Neural cell (in vitro differentiated cells): ENCODE results near the gene SLC5A8. TPM values are rescaled to one million over a fixed set of nuclear protein-coding genes. Genes with fewer than 3 reads are reported as not detected.

Source experiments
- H2AFZ ChIP-seq: fragments of 200-600, 300-800 bp; sonication (generic), shearing (Covaris generic); 2 replicates; pipeline ENCODE4 v1.6.0; 2014; ENCODE audit warnings: low read depth, mild to moderate bottlenecking, antibody characterized with exemption, low read length, moderate library complexity
- H3F3A ChIP-seq: fragments of 200-600 bp; shearing (Covaris generic); 2 replicates; pipeline ENCODE4 v1.6.1; 2016; ENCODE audit warnings: mild to moderate bottlenecking, moderate library complexity, mixed read lengths, antibody characterized with exemption, low read length; ENCODE audit not compliant: insufficient read depth, poor library complexity, severe bottlenecking
- H3K27ac ChIP-seq: fragments of 200-600, 300-800 bp; sonication (generic), shearing (Covaris generic); 2 replicates; pipeline ENCODE4 v1.5.1; 2014; ENCODE audit warnings: mild to moderate bottlenecking, low read length, moderate library complexity
- H3K27me3 ChIP-seq: fragments of 300-800, 200-600 bp; sonication (generic), shearing (Covaris generic); 2 replicates; pipeline ENCODE4 v1.6.0; 2014; ENCODE audit warnings: mild to moderate bottlenecking, low read depth, low read length, moderate library complexity; ENCODE audit not compliant: insufficient read depth
- H3K36me3 ChIP-seq: fragments of 300-800, 200-600 bp; sonication (generic), shearing (Covaris generic); 2 replicates; pipeline ENCODE4 v1.5.1; 2014; ENCODE audit warnings: mild to moderate bottlenecking, antibody characterized with exemption, low read length, moderate library complexity; ENCODE audit not compliant: insufficient read depth
- H3K4me2 ChIP-seq: fragments of 300-800, 200-600 bp; sonication (generic), shearing (Covaris generic); 2 replicates; pipeline ENCODE4 v1.6.0; 2014; ENCODE audit warnings: mild to moderate bottlenecking, low read length
- H3K4me3 ChIP-seq: fragments of 300-800, 200-600 bp; sonication (generic), shearing (Covaris generic); 2 replicates; pipeline ENCODE4 v1.5.1; 2014; ENCODE audit warnings: mild to moderate bottlenecking, low read length, moderate library complexity
- H3K79me2 ChIP-seq: fragments of 200-600 bp; shearing (Covaris generic); replicated peaks from 2 replicates; pipeline ENCODE4 v1.6.0; 2014; ENCODE audit warnings: mild to moderate bottlenecking, low read length, moderate library complexity; ENCODE audit not compliant: insufficient read depth
- H3K9ac ChIP-seq: fragments of 300-800, 200-600 bp; sonication (generic), shearing (Covaris generic); 2 replicates; pipeline ENCODE4 v1.6.1; 2016; ENCODE audit warnings: mild to moderate bottlenecking, low read length, mixed read lengths
- H3K9me2 ChIP-seq: fragments of 200-600 bp; shearing (Covaris generic); 2 replicates; pipeline ENCODE4 v1.6.1; 2016; ENCODE audit warnings: mild to moderate bottlenecking, low read length, mixed read lengths; ENCODE audit not compliant: insufficient read depth
- H3K9me3 ChIP-seq: fragments of 200-600, 300-800 bp; sonication (generic), shearing (Covaris generic); 2 replicates; pipeline ENCODE4 v1.6.1; 2016; ENCODE audit warnings: mild to moderate bottlenecking, mixed run types, low read length, moderate library complexity, mixed read lengths
- H4K20me1 ChIP-seq: fragments of 200-600 bp; shearing (Covaris generic); 2 replicates; pipeline ENCODE4 v1.6.1; 2016; ENCODE audit warnings: mild to moderate bottlenecking, mixed run types; ENCODE audit not compliant: insufficient read depth
- CTCF ChIP-seq: fragments of 450-650 bp; IDR thresholded peaks from 2 replicates; pipeline ENCODE4 v1.5.1; 2014; ENCODE audit warnings: antibody characterized with exemption, mild to moderate bottlenecking, moderate library complexity; ENCODE audit not compliant: poor library complexity, severe bottlenecking
- EP300 ChIP-seq: fragments of 450-650 bp; conservative IDR thresholded peaks from 2 replicates; pipeline ENCODE4 v1.6.1; 2014; ENCODE audit warnings: antibody characterized with exemption, mild to moderate bottlenecking, moderate library complexity; ENCODE audit not compliant: poor library complexity, severe bottlenecking
- EZH2 ChIP-seq: fragments of 200-600, 300-800 bp; shearing (Covaris generic), sonication (generic); IDR thresholded peaks from 2 replicates; pipeline ENCODE4 v1.6.1; 2014; ENCODE audit warnings: antibody characterized with exemption, low read length, borderline replicate concordance, mild to moderate bottlenecking; ENCODE audit not compliant: insufficient read depth, poor library complexity, severe bottlenecking
- MXI1 ChIP-seq: fragments of 450-650 bp; conservative IDR thresholded peaks from 2 replicates; pipeline ENCODE4 v1.6.1; 2014; ENCODE audit warnings: antibody characterized with exemption, mild to moderate bottlenecking; ENCODE audit not compliant: poor library complexity, severe bottlenecking
- POLR2AphosphoS5 ChIP-seq: IDR thresholded peaks from 2 replicates; pipeline ENCODE4 v1.6.1; 2012
- RAD21 ChIP-seq: fragments of 450-650 bp; conservative IDR thresholded peaks from 2 replicates; pipeline ENCODE4 v1.6.1; 2014; ENCODE audit warnings: antibody characterized with exemption, mild to moderate bottlenecking, moderate library complexity
- REST ChIP-seq: IDR thresholded peaks from 2 replicates; pipeline ENCODE4 v1.6.1; 2012; ENCODE audit warnings: borderline replicate concordance
- SMC3 ChIP-seq: fragments of 450-650 bp; conservative IDR thresholded peaks from 2 replicates; pipeline ENCODE4 v1.6.1; 2014; ENCODE audit warnings: antibody characterized with exemption, mild to moderate bottlenecking, moderate library complexity; ENCODE audit not compliant: poor library complexity
- TAF1 ChIP-seq: IDR thresholded peaks from 2 replicates; pipeline ENCODE4 v1.6.1; 2012; ENCODE audit warnings: low read depth
- polyA plus RNA-seq: library from polyadenylated mRNA; depleted of rRNA; stranded (reverse); fragments of >200 nt; gene quantifications from 2 replicates; pipeline ENCODE4 v1.2.3, GENCODE V29; 2014

SLC5A8 gene
- polyA plus RNA-seq, 1 donor from 2014 or later = 0.12 TPM

GRCh38 chr12:101231636-101232035 is 21.6 kb upstream of the SLC5A8 start:
- no peak overlapping the region for H3K4me2 ChIP-seq
- no peaks in the 10 kb centered on the region for H3K79me2 ChIP-seq
- H4K20me1 ChIP-seq = no peaks in the 10 kb centered on the region
- H3K27ac ChIP-seq = no peak overlapping the region
- no peaks in the 10 kb centered on the region for H3K36me3 ChIP-seq
- no peak overlapping the region for H3K9ac ChIP-seq
- H3K4me3 ChIP-seq = no peak overlapping the region
- H2AFZ ChIP-seq = no peak overlapping the region
- H3K9me3 ChIP-seq = no peaks in the 10 kb centered on the region
- TF ChIP-seq TAF1 = no peak
- no peak for TF ChIP-seq EZH2
- no peak for TF ChIP-seq SMC3
- TF ChIP-seq RAD21 = no peak
- TF ChIP-seq MXI1 = no peak
- no peak for TF ChIP-seq EP300
- no peak for TF ChIP-seq CTCF
- TF ChIP-seq REST = no peak
- TF ChIP-seq POLR2AphosphoS5 = no peak
- no peaks in the 10 kb centered on the region for H3K9me2 ChIP-seq
- no peaks in the 10 kb centered on the region for H3K27me3 ChIP-seq
- no peaks in the 10 kb centered on the region for H3F3A ChIP-seq

GRCh38 chr12:101230547-101230946 is 20.5 kb upstream of the SLC5A8 start:
- Histone ChIP-seq H4K20me1 (no peaks in the 10 kb centered on the region), H3K27me3 (no peaks in the 10 kb centered on the region), H3K36me3 (no peaks in the 10 kb centered on the region), H3K9ac (no peak overlapping the region), H3K4me3 (no peak overlapping the region), H3K79me2 (no peaks in the 10 kb centered on the region), H3K9me3 (no peaks in the 10 kb centered on the region), H2AFZ (no peak overlapping the region), H3K27ac (no peak overlapping the region), H3K4me2 (no peak overlapping the region), H3K9me2 (no peaks in the 10 kb centered on the region), H3F3A (no peaks in the 10 kb centered on the region)
- TF ChIP-seq EP300 = no peak
- no peak for TF ChIP-seq MXI1
- TF ChIP-seq SMC3 = no peak
- no peak for TF ChIP-seq POLR2AphosphoS5
- TF ChIP-seq REST = no peak
- TF ChIP-seq RAD21 = no peak
- no peak for TF ChIP-seq EZH2
- TF ChIP-seq CTCF = no peak
- no peak for TF ChIP-seq TAF1
